GM13977 (cell line): ENCODE data around the gene PTGER4.
"Not testable (repeated sequence)": the region's sequence is repeated elsewhere in the genome, so short reads cannot be mapped to it uniquely, and the experiment has no call there.

ENCODE experiments used
- DNase-seq: peaks from one replicate; pipeline ENCODE4 v3.0.0; 2012; ENCODE audit warnings: low spot score
- CTCF ChIP-seq: IDR thresholded peaks from 2 replicates; pipeline ENCODE4 v1.5.1; 2012; ENCODE audit warnings: mild to moderate bottlenecking, control low read depth; ENCODE audit not compliant: insufficient read depth; ENCODE audit errors: extremely low read depth, missing control alignments
- in situ Hi-C: fragments of 300-500 bp; cut with MboI; formaldehyde crosslinking; loops from one replicate; pipeline ENCODE4 v1.12.0; 2022; ENCODE audit warnings: low sequenced_read_pairs, low pct_unique_long_range_greater_than_20kb, mixed read lengths, inconsistent platforms; ENCODE audit not compliant: unreplicated experiment

The PTGER4 gene

GRCh38 chr5:40655138-40655537 is 24.6 kb upstream of the PTGER4 start:
- no peak for TF ChIP-seq CTCF
- in situ Hi-C loops, result no loop called here
- no peak for DNase-seq

GRCh38 chr5:40656091-40656490 is 23.6 kb upstream of the PTGER4 start:
- DNase-seq, in situ Hi-C loops: not testable (repeated sequence)

GRCh38 chr5:40656766-40657165 is 22.9 kb upstream of the PTGER4 start:
- no peak for DNase-seq
- no peak for TF ChIP-seq CTCF
- in situ Hi-C loops, result no loop called here

GRCh38 chr5:40660751-40661150 is 19.0 kb upstream of the PTGER4 start:
- in situ Hi-C loops, result no loop called here
- DNase-seq, result no peak
- TF ChIP-seq CTCF, result no peak

GRCh38 chr5:40665635-40666298 is 13.9 kb upstream of the PTGER4 start:
- TF ChIP-seq CTCF, result no peak
- in situ Hi-C loops, result no loop called here
- DNase-seq, result no peak

GRCh38 chr5:40666657-40667056 is 13.1 kb upstream of the PTGER4 start:
- in situ Hi-C loops, result no loop called here
- DNase-seq, result no peak
- no peak for TF ChIP-seq CTCF

GRCh38 chr5:40667161-40667663 is 12.5 kb upstream of the PTGER4 start:
- no peak for TF ChIP-seq CTCF
- in situ Hi-C loops, result no loop called here
- no peak for DNase-seq
